ENCODE results near the gene NUPR2.

DNA sequence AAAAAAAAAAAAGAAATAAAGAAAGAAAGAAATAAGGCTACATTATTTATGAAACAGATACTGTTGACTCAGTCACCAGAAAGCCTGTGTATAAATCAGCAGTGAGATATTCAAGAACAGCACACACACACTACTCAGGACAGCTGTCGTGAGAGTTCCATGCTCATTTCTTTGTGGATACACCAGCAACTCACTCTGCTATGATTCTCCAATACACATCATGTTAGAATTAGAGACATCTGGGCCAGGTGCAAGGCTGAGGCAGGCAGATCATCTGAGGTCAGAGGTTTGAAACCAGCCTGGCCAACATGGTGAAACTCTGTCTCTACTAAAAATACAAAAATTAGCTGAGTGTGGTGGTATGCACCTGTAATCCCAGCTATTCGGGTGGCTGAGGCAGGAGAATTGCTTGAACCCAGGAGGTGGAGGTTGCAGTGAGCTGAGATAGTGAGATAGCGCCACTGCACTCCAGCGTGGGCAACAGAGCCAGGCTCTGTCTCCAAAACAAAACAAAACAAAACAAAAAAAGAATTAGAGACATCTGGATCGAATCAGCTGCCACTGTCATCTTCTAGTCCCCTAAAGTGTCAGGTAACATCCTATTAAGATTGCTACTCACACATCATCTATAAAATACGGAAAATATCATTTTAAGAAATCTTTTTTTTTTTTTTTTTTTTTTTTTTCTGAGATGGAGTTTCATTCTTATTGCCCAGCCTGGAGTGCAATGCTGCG lies 11.2 kb upstream of the NUPR2 start:
- TF ChIP-seq, protein P1, sequence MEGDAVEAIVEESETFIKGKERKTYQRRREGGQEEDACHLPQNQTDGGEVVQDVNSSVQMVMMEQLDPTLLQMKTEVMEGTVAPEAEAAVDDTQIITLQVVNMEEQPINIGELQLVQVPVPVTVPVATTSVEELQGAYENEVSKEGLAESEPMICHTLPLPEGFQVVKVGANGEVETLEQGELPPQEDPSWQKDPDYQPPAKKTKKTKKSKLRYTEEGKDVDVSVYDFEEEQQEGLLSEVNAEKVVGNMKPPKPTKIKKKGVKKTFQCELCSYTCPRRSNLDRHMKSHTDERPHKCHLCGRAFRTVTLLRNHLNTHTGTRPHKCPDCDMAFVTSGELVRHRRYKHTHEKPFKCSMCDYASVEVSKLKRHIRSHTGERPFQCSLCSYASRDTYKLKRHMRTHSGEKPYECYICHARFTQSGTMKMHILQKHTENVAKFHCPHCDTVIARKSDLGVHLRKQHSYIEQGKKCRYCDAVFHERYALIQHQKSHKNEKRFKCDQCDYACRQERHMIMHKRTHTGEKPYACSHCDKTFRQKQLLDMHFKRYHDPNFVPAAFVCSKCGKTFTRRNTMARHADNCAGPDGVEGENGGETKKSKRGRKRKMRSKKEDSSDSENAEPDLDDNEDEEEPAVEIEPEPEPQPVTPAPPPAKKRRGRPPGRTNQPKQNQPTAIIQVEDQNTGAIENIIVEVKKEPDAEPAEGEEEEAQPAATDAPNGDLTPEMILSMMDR (IDR thresholded peaks at IDR 0.05; ENCODE audit: low read depth, low read length), result no peak
- no peak for TF ChIP-seq EZH2phosphoT487 (IDR thresholded peaks at IDR 0.05; ENCODE audit: low read depth)

Data from OCI-LY3 (cell line).